Colonic mucosa (tissue), 4 donors: ENCODE measurements around the gene ADAP1. TPM values are rescaled to one million over a fixed set of nuclear protein-coding genes. Genes with fewer than 3 reads are reported as not detected.
"Not testable (repeated sequence)": the region's sequence is repeated elsewhere in the genome, so short reads cannot be mapped to it uniquely, and the experiment has no call there.

Source experiments
- DNase-seq: peaks from one replicate; pipeline ENCODE4 v3.0.0-alpha.2; 2020
- H3K27ac ChIP-seq: fragments of 200-600 bp; one replicate; pipeline ENCODE4 v1.8.0; 2021
- H3K27me3 ChIP-seq: fragments of 200-600 bp; one replicate; pipeline ENCODE4 v1.8.0; 2021
- H3K36me3 ChIP-seq: fragments of 200-600 bp; one replicate; pipeline ENCODE4 v1.8.0; 2021
- H3K4me1 ChIP-seq: fragments of 200-600 bp; one replicate; pipeline ENCODE4 v1.8.0; 2021; ENCODE audit warnings: mild to moderate bottlenecking
- H3K4me3 ChIP-seq: fragments of 200-600 bp; one replicate; pipeline ENCODE4 v1.8.0; 2021
- H3K9ac ChIP-seq, 2 donors: one replicate each; pipeline ENCODE4 v1.7.0; 2013; ENCODE audit warnings: control low read depth in 2 of 2, low read depth in 2 of 2, low read length in 2 of 2
- H3K9me3 ChIP-seq: fragments of 200-600 bp; one replicate; pipeline ENCODE4 v1.8.0; 2021
- intact Hi-C: fragments of 100-400 bp; cut with DNase I; formaldehyde crosslinking; loops from one replicate; pipeline ENCODE4 v1.14.1; 2022
- total RNA-seq, 2 donors: library from RNA; stranded (reverse); fragmentation: NEBNext Ultra II Directional in 1 of 2; extraction: Animal tissue kit (Norgen Biotek cat#: 25700) in 1 of 2; gene quantifications; one replicate each; pipeline ENCODE4 v1.2.1, GENCODE V29; 2021
- TF ChIP-seq, protein P1 (sequence below): fragments of 200-600 bp; IDR thresholded peaks from one replicate; pipeline ENCODE4 v1.8.0; 2022; ENCODE audit warnings: antibody characterized with exemption, mild to moderate bottlenecking
- donor health status: healthy.
- donor health status: DM: no; HTN: no; CAD: no.
- donor health status: DM: no; HTN: no; CAD: no.

ADAP1 gene
- total RNA-seq, 2 donors from 2014 or later = 107 to 201 TPM

DNA sequence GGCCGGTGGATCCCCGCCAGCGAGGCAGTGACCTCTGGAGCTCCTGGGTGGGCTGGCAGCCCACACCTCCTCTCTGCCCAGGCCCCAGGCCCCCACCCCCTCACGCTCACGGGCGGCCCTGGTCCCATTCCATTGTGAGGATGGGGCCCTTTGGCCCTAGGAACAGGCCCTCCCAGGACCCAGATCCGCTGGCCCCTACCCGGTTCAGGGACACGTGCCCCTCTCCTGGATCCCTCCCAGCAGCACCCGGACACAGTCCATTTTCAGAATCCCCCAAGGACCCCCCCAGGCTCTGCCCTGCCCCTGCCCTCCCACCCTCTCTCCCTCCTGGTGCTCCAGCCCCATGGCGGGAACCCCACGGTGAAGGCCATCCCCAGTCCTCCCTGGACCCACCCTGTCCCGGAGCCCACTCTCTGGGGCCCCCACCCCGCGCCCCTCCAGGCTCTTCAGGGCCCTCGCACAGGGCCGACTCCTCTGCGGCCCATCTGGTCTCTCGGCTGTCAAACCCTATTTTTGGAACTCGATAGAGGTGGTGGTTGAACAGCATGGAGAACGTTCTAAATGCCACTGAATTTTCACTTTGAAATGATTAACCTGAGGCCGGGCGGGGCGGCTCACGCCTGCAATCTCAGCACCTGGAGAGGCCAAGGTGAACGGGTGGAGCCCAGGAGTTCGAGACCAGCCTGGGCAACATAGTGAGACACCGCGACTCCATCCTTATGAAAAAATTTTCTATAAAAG, 8.1 kb downstream of the ADAP1 start:
- DNase-seq = peak; percentile 86
- no peaks in the 10 kb centered on the region for H3K27me3 ChIP-seq
- intact Hi-C loops = no loop called here
- no peaks in the 10 kb centered on the region for H3K36me3 ChIP-seq
- peaks cover 12% of the 10 kb centered on the region for H3K4me1 ChIP-seq
- TF ChIP-seq, protein P1, sequence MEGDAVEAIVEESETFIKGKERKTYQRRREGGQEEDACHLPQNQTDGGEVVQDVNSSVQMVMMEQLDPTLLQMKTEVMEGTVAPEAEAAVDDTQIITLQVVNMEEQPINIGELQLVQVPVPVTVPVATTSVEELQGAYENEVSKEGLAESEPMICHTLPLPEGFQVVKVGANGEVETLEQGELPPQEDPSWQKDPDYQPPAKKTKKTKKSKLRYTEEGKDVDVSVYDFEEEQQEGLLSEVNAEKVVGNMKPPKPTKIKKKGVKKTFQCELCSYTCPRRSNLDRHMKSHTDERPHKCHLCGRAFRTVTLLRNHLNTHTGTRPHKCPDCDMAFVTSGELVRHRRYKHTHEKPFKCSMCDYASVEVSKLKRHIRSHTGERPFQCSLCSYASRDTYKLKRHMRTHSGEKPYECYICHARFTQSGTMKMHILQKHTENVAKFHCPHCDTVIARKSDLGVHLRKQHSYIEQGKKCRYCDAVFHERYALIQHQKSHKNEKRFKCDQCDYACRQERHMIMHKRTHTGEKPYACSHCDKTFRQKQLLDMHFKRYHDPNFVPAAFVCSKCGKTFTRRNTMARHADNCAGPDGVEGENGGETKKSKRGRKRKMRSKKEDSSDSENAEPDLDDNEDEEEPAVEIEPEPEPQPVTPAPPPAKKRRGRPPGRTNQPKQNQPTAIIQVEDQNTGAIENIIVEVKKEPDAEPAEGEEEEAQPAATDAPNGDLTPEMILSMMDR = no peak
- H3K27ac ChIP-seq = peak overlapping the region; percentile 94
- H3K4me3 ChIP-seq = peak overlapping the region; percentile 3
- H3K9ac ChIP-seq = peak overlapping the region; percentile 75 to 80
- H3K9me3 ChIP-seq = no peaks in the 10 kb centered on the region

DNA sequence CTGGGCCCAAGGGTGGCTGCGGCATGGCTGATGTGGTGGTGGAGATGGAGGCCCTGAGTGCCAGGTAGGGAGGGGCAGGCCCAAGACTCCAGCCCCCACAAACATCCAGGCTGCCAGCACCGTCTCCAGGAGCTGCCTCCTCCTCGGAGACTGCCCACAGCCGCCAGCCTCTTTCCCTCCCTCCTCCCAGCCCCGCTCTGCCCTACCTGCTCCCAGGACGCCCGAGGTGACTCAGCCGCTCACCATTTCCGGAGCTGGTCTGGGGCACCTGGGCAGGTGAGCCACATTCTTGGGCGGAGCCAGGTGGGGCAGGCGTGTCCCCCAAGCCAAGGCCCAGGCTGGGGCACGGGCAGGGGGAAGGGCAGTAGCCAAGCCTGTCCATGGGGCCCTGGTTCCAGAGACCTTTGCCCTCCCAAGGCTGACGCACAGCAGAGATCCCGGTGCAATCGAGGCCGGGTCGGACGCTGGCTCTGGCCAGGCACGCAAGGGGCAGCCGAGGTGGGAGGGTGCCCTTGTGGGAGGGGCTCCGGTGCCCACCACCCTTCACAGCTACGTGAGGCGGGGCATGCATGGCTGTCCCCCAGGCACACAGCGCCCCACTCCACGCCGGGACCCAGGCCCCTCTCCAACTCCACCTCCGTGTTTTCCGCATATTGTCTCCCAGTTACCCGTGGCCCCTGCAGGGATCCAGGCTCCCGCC, 8.8 kb downstream of the ADAP1 start:
- H3K4me1 ChIP-seq = peaks cover 12% of the 10 kb centered on the region
- no peaks in the 10 kb centered on the region for H3K27me3 ChIP-seq
- intact Hi-C loops = no loop called here
- TF ChIP-seq, protein P1 = no peak
- H3K9me3 ChIP-seq = no peaks in the 10 kb centered on the region
- peak; percentile 97 for DNase-seq
- no peaks in the 10 kb centered on the region for H3K36me3 ChIP-seq
- peak overlapping the region; percentile 25 for H3K4me3 ChIP-seq
- peak overlapping the region; percentile 75 to 80 for H3K9ac ChIP-seq
- peak overlapping the region; percentile 94 for H3K27ac ChIP-seq

DNA sequence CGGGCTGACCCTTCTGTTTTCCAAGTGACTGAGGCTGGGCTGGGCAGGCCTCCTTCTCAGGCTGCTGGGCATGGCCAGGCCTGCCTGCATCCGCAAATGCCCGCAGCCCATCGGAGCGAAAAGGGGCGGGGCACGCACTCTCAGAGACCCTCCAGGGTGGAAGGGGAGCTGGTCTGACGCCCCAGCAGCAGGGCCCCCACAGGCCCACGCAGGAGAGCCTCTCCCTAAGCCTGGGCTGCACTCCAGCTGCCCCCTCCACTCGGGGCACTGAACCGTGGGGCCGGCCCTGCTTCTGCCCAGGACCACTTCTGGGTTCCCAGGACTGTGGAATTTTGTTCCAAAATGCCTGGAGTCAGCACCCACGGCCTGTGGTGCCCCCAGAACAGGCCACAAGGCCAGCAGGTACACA, 9.3 kb downstream of the ADAP1 start:
- intact Hi-C loops = no loop called here
- TF ChIP-seq, protein P1 = no peak
- no peaks in the 10 kb centered on the region for H3K27me3 ChIP-seq
- peak overlapping the region; percentile 75 to 79 for H3K9ac ChIP-seq
- H3K27ac ChIP-seq = peak overlapping the region; percentile 94
- no peak for DNase-seq
- H3K36me3 ChIP-seq = no peaks in the 10 kb centered on the region
- H3K4me3 ChIP-seq = peak overlapping the region; percentile 25
- no peaks in the 10 kb centered on the region for H3K9me3 ChIP-seq
- H3K4me1 ChIP-seq = peaks cover 12% of the 10 kb centered on the region

DNA sequence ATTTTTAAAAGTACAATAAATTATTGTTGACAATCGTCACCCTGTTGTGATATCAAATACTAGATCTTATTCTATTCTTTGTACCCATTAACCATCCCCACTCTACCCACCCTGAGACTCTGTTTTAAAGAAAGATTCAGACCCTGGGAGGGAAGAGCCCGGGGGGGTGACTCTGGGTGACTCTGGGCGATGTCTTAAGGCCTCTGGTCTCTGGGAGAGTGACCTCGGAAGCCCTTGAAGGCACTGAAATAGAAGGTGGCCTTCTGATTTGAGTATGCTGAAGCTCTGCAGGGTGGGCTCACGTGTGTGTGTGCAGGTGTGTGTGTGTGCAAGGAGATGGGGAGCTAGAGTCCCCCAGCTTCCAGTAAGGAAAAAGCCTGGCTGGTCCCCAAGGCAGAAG, 9.7 kb downstream of the ADAP1 start:
- peak overlapping the region; percentile 75 to 79 for H3K9ac ChIP-seq
- H3K4me1 ChIP-seq = peaks cover 12% of the 10 kb centered on the region
- H3K4me3 ChIP-seq = peak overlapping the region; percentile 25
- TF ChIP-seq, protein P1 = no peak
- intact Hi-C loops = no loop called here
- no peaks in the 10 kb centered on the region for H3K9me3 ChIP-seq
- DNase-seq = no peak
- H3K36me3 ChIP-seq = no peaks in the 10 kb centered on the region
- H3K27ac ChIP-seq = peak overlapping the region; percentile 94
- H3K27me3 ChIP-seq = no peaks in the 10 kb centered on the region

DNA sequence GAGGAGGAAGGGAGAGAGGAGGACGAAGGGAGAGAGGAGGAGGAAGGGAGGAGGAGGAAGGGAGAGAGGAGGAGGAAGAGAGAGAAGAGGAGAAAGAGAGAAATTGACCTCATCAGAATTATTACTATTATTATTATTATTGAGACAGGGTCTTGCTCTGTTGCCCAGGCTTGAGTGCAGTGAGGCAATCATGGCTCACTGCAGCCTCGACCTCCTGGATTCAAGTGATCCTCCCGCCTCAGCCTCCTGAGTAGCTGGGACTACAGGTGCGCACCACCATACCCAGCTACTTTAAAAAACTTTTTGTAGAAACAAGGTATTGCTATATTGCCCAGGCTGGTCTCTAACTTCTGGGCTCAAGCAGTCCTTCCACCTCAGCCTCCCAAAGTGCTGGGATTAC, 10.7 kb downstream of the ADAP1 start:
- peaks cover 12% of the 10 kb centered on the region for H3K4me1 ChIP-seq
- H3K36me3 ChIP-seq, H3K27me3 ChIP-seq, H3K9me3 ChIP-seq, H3K4me3 ChIP-seq, DNase-seq, H3K27ac ChIP-seq, intact Hi-C loops, H3K9ac ChIP-seq: not testable (repeated sequence)
